ENCODE results near the gene NAA25. TPM values are rescaled to one million over a fixed set of nuclear protein-coding genes. Genes with fewer than 3 reads are reported as not detected.
A peak's percentile ranks its signal among the peaks of the same experiment; 100 is the strongest.

Gene NAA25
- total RNA-seq, 4 donors from 2014 or later: 13.9 to 30.8 (median 23.0) TPM

GRCh38 chr12:112122823-112123690 lies 14.5 kb upstream of the NAA25 start:
- TF ChIP-seq CTCF (IDR thresholded peaks at IDR 0.05) (no peak), POLR2A (IDR thresholded peaks at IDR 0.05) (no peak)
- intact Hi-C loops (cut with DNase I; ENCODE audit: low total_unique reads): no loop called here
- peak in 1 of 2 donors; percentile 67 for DNase-seq (ENCODE audit: low spot score in 2 of 2)
- WGBS, 2 donors: 43 to 46% methylated on average over 12 of the region's 12 CpGs
- H3K4me3 ChIP-seq (ENCODE audit: low read depth, poor library complexity, severe bottlenecking): no peak overlapping the region

GRCh38 chr12:112121780-112122565 lies 13.4 kb upstream of the NAA25 start:
- no peak overlapping the region for H3K4me3 ChIP-seq (ENCODE audit: low read depth, poor library complexity, severe bottlenecking)
- intact Hi-C loops (cut with DNase I; ENCODE audit: low total_unique reads): no loop called here
- TF ChIP-seq POLR2A (IDR thresholded peaks at IDR 0.05) (no peak), CTCF (IDR thresholded peaks at IDR 0.05) (no peak)
- peak; percentile 56 to 93 for DNase-seq (ENCODE audit: low spot score in 2 of 2)
- WGBS, 2 donors: 38 to 48% methylated on average over 11 of the region's 11 CpGs

- 72 to 75% methylated on average over 8 of the region's 8 CpGs for WGBS, 2 donors
- intact Hi-C loops (cut with DNase I; ENCODE audit: low total_unique reads): no loop called here
- no peak overlapping the region for H3K4me3 ChIP-seq (ENCODE audit: low read depth, poor library complexity, severe bottlenecking)
- no peak for DNase-seq (ENCODE audit: low spot score in 2 of 2)
- TF ChIP-seq CTCF (IDR thresholded peaks at IDR 0.05): no peak
- TF ChIP-seq POLR2A (IDR thresholded peaks at IDR 0.05): no peak
Measured at GRCh38 chr12:112117685-112118084, 9.1 kb upstream of the NAA25 start.

- WGBS, 2 donors: 41 to 50% methylated on average over 7 of the region's 7 CpGs
- TF ChIP-seq POLR2A (IDR thresholded peaks at IDR 0.05): no peak
- no peak for TF ChIP-seq CTCF (IDR thresholded peaks at IDR 0.05)
- peak in 1 of 2 donors; percentile 86 for DNase-seq (ENCODE audit: low spot score in 2 of 2)
- H3K4me3 ChIP-seq (ENCODE audit: low read depth, poor library complexity, severe bottlenecking): no peak overlapping the region
- intact Hi-C loops (cut with DNase I; ENCODE audit: low total_unique reads): no loop called here
Measured at GRCh38 chr12:112116232-112117060, 7.9 kb upstream of the NAA25 start.

GRCh38 chr12:112115259-112116045 lies 6.9 kb upstream of the NAA25 start:
- no peak overlapping the region for H3K4me3 ChIP-seq (ENCODE audit: low read depth, poor library complexity, severe bottlenecking)
- 73 to 78% methylated on average over 6 of the region's 6 CpGs for WGBS, 2 donors
- TF ChIP-seq CTCF (IDR thresholded peaks at IDR 0.05) (no peak), POLR2A (IDR thresholded peaks at IDR 0.05) (no peak)
- intact Hi-C loops (cut with DNase I; ENCODE audit: low total_unique reads): no loop called here
- peak in 1 of 2 donors; percentile 46 for DNase-seq (ENCODE audit: low spot score in 2 of 2)

All from lower leg skin (tissue), 4 donors.